Measurements from ENCODE around the gene S1PR3. TPM values are rescaled to one million over a fixed set of nuclear protein-coding genes. Genes with fewer than 3 reads are reported as not detected.
A peak's percentile ranks its signal among the peaks of the same experiment; 100 is the strongest.

The S1PR3 gene
- total RNA-seq, 1 donor from 2014 or later: 10.0 TPM

DNA sequence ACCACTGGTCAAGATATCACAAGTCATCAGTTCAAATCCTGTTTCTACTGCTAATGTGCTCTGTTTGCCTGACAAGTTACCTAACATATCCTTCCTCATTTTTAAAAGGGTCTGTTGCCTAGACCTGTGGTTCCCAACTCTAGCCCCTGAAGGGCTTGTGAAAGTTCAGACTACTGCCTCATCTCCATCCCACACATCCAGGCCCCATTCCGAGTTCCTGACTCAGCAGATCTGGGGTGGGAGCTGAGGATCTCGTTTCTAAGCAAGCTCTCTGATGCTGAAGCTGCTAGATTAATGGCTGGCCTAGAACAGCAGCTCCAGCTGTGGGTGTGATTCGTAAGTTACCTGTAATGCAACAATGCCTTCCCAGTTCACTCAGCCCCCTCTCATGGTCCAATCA is 32.5 kb downstream of the S1PR3 start:
- ATAC-seq: no peak
- H3K27ac ChIP-seq: peak overlapping the region; percentile 86

DNA sequence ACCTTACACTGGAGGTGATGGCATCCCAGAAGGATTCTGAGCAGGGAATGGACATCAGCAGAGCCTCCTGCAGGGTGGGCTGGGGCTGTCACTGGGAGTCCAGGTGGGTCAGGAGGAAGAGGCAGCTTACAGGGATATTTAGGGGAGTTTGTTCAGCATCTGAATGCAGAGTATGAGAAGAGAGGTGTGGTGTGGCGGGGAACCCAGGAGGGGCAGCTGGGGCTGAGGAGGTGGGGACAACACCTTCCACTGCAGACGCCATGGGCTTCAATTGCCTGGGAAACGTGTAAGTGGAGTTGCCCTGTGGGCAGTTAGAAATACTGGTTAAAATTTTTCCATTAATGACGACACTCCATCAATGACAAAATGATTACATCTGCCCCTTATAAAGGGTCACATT is 33.5 kb downstream of the S1PR3 start:
- intact Hi-C loops (cut with DNase I): no loop called here

More for the DNA sequence above, 32.5 kb downstream of the S1PR3 start:
- H3K4me3 ChIP-seq: no peak overlapping the region
- TF ChIP-seq, protein P1, sequence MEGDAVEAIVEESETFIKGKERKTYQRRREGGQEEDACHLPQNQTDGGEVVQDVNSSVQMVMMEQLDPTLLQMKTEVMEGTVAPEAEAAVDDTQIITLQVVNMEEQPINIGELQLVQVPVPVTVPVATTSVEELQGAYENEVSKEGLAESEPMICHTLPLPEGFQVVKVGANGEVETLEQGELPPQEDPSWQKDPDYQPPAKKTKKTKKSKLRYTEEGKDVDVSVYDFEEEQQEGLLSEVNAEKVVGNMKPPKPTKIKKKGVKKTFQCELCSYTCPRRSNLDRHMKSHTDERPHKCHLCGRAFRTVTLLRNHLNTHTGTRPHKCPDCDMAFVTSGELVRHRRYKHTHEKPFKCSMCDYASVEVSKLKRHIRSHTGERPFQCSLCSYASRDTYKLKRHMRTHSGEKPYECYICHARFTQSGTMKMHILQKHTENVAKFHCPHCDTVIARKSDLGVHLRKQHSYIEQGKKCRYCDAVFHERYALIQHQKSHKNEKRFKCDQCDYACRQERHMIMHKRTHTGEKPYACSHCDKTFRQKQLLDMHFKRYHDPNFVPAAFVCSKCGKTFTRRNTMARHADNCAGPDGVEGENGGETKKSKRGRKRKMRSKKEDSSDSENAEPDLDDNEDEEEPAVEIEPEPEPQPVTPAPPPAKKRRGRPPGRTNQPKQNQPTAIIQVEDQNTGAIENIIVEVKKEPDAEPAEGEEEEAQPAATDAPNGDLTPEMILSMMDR (IDR thresholded peaks at IDR 0.05): no peak
- H3K4me1 ChIP-seq: peaks cover 45% of the 10 kb centered on the region
- H3K36me3 ChIP-seq: no peaks in the 10 kb centered on the region
- intact Hi-C loops (cut with DNase I): no loop called here
- no peaks in the 10 kb centered on the region for H3K9me3 ChIP-seq
- no peaks in the 10 kb centered on the region for H3K27me3 ChIP-seq (ENCODE audit: low read depth)
- DNase-seq: no peak

DNA sequence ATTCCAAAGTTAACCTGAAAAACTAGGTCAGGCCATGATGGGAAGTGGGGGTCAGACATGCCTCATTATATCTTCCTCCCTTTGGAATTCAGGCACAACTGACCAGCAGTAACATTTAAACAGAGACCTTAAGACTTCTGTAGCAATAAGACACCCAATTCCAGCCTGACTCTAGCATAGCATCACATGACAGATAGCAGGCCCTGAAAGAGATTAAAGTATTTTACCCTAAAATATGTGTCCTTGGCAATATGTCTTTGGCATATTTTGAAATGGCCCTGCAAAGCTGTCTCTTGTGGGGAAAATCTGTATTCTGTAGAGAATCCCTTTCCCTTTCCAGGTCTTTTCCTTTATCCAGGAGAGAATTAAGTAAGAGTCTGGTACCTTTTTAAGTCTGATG is 34.3 kb downstream of the S1PR3 start:
- DNase-seq: no peak
- no peaks in the 10 kb centered on the region for H3K36me3 ChIP-seq
- H3K27me3 ChIP-seq (ENCODE audit: low read depth): no peaks in the 10 kb centered on the region
- H3K9me3 ChIP-seq: peaks cover 15% of the 10 kb centered on the region
- intact Hi-C loops (cut with DNase I): no loop called here
- no peak for ATAC-seq
- no peak overlapping the region for H3K27ac ChIP-seq
- H3K4me3 ChIP-seq: no peak overlapping the region
- TF ChIP-seq, protein P1 (IDR thresholded peaks at IDR 0.05): no peak
- H3K4me1 ChIP-seq: peaks cover 45% of the 10 kb centered on the region

More for the DNA sequence above, 33.5 kb downstream of the S1PR3 start:
- DNase-seq: no peak
- no peaks in the 10 kb centered on the region for H3K27me3 ChIP-seq (ENCODE audit: low read depth)
- H3K4me3 ChIP-seq: no peak overlapping the region
- H3K9me3 ChIP-seq: peaks cover 7% of the 10 kb centered on the region
- peak overlapping the region; percentile 36 for H3K27ac ChIP-seq
- ATAC-seq: no peak
- no peaks in the 10 kb centered on the region for H3K36me3 ChIP-seq
- peaks cover 45% of the 10 kb centered on the region for H3K4me1 ChIP-seq
- TF ChIP-seq, protein P1 (IDR thresholded peaks at IDR 0.05): no peak

DNA sequence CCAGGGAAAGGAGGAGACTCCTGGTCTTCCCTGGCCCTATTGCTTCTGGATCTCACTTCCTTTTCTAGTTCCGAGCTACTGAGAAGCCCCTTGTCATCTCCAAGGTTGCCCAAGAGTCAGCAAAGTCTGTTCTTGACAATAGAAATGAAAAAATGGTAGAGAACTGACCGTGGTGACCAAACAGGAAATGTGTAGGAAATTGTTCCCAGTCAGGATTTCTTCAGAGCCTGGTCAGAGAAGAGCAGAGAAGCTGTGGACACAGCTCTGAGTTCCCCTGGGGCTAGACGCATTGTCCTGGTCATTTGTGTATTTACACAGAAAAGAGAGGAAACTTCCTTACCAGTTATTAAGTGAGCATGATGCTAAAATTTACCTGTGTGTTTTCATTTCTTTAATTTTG is 35.6 kb downstream of the S1PR3 start:
- Histone ChIP-seq H3K4me1 (peaks cover 32% of the 10 kb centered on the region), H3K27ac (no peak overlapping the region), H3K9me3 (peaks cover 15% of the 10 kb centered on the region), H3K36me3 (no peaks in the 10 kb centered on the region), H3K4me3 (no peak overlapping the region), H3K27me3 (ENCODE audit: low read depth) (no peaks in the 10 kb centered on the region)
- no peak for ATAC-seq
- intact Hi-C loops (cut with DNase I): no loop called here
- TF ChIP-seq, protein P1 (IDR thresholded peaks at IDR 0.05): no peak
- DNase-seq: no peak

DNA sequence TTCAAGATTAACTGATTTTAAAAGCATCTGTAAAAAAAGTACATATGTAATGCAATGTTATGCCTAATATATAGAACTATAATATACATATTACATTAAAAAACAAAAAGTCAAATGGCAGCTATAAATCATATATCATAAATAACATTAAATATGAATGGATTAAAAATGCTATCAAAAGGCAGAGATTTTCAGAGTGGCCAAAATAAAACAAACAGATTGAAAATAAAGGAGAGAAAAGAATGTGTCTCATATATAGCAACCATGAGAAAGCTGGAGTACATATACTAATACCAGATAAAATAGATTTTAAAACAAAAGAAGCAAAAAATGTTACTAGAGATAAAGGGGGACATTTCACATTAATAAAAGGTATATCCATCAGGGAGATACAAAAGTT is 38.5 kb downstream of the S1PR3 start:
- no peak overlapping the region for H3K4me3 ChIP-seq
- DNase-seq: no peak
- peaks cover 15% of the 10 kb centered on the region for H3K9me3 ChIP-seq
- H3K36me3 ChIP-seq: no peaks in the 10 kb centered on the region
- H3K4me1 ChIP-seq: peaks cover 11% of the 10 kb centered on the region
- no peak overlapping the region for H3K27ac ChIP-seq
- no peaks in the 10 kb centered on the region for H3K27me3 ChIP-seq (ENCODE audit: low read depth)
- TF ChIP-seq, protein P1 (IDR thresholded peaks at IDR 0.05): no peak
- intact Hi-C loops (cut with DNase I): no loop called here
- no peak for ATAC-seq

DNA sequence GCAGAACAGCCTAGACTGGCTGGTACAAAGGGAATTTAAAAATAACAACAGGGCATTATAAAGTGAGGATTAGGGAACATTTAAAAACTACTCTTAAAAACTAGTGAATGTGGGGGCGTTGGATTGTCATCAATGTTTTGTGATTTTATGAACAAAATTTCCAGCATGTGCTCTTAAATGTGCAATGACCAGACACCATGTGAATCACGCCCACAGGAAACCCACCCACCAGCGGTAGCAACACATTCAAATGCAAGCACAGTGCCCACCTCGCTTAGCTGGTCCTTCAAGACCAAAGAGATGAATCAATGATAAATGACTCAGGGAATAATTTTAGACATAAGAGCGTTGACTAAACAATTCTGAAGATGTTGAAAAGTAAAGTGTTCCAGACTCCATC is 40.9 kb downstream of the S1PR3 start:
- H3K4me1 ChIP-seq: peaks cover 2% of the 10 kb centered on the region
- DNase-seq: no peak
- no peak for ATAC-seq
- no peak overlapping the region for H3K27ac ChIP-seq
- H3K27me3 ChIP-seq (ENCODE audit: low read depth): no peaks in the 10 kb centered on the region
- H3K9me3 ChIP-seq: peaks cover 15% of the 10 kb centered on the region
- intact Hi-C loops (cut with DNase I): no loop called here
- TF ChIP-seq, protein P1 (IDR thresholded peaks at IDR 0.05): no peak
- no peaks in the 10 kb centered on the region for H3K36me3 ChIP-seq
- no peak overlapping the region for H3K4me3 ChIP-seq

All from lower lobe of right lung (tissue), 2 donors.